ENCODE measurements around the gene RANBP17.

DNA sequence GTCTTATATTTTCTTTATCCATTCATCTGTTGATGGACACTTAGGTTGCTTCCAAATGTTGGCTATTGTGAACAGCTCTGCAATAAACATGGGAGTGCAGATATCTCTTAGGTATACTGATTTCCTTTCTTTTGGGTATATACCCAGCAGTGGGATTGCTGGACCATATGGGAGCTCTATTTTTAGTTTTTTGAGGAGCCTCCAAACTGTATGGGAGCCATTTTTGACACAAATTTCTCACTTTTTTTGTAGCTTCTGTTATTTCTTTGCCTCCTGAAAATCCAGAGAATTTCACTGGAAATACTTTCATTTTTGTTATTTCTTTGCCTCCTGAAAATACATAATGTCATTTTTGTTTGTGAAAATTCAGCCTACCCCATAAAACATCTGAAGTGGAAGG is 15.0 kb upstream of the RANBP17 start:
- TF ChIP-seq, protein P1, sequence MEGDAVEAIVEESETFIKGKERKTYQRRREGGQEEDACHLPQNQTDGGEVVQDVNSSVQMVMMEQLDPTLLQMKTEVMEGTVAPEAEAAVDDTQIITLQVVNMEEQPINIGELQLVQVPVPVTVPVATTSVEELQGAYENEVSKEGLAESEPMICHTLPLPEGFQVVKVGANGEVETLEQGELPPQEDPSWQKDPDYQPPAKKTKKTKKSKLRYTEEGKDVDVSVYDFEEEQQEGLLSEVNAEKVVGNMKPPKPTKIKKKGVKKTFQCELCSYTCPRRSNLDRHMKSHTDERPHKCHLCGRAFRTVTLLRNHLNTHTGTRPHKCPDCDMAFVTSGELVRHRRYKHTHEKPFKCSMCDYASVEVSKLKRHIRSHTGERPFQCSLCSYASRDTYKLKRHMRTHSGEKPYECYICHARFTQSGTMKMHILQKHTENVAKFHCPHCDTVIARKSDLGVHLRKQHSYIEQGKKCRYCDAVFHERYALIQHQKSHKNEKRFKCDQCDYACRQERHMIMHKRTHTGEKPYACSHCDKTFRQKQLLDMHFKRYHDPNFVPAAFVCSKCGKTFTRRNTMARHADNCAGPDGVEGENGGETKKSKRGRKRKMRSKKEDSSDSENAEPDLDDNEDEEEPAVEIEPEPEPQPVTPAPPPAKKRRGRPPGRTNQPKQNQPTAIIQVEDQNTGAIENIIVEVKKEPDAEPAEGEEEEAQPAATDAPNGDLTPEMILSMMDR (conservative IDR thresholded peaks at IDR 0.05 in 1 of 2, IDR thresholded peaks at IDR 0.05 in 1 of 2; ENCODE audit: low read depth in 1 of 2, low read length in 2 of 2), result no peak
- no peak for TF ChIP-seq EZH2 (IDR thresholded peaks at IDR 0.05; ENCODE audit: low read length, missing control alignments)

All from fibroblast of lung (primary cell).